Lower lobe of right lung (tissue), 2 donors: Measurements from ENCODE around the gene TOP2A. TPM values are rescaled to one million over a fixed set of nuclear protein-coding genes. Genes with fewer than 3 reads are reported as not detected.

Experiments used
- ATAC-seq, 2 donors: fragments of 200-7000 bp; cut with Tn5 transposase; one replicate each; pipeline ENCODE4 v1.9.1; 2020 to 2022; ENCODE audit warnings: mild to moderate bottlenecking in 2 of 2, moderate library complexity in 2 of 2
- DNase-seq: peaks from one replicate; pipeline ENCODE4 v3.0.0-alpha.2; 2020
- H3K27ac ChIP-seq: fragments of 200-600 bp; one replicate; pipeline ENCODE4 v1.8.0; 2022
- H3K27me3 ChIP-seq: fragments of 200-600 bp; one replicate; pipeline ENCODE4 v1.8.0; 2022; ENCODE audit warnings: low read depth
- H3K36me3 ChIP-seq: fragments of 200-600 bp; one replicate; pipeline ENCODE4 v1.8.0; 2022; ENCODE audit warnings: mild to moderate bottlenecking
- H3K4me1 ChIP-seq: fragments of 200-600 bp; one replicate; pipeline ENCODE4 v1.8.0; 2022
- H3K4me3 ChIP-seq: fragments of 200-600 bp; one replicate; pipeline ENCODE4 v1.8.0; 2022; ENCODE audit warnings: mild to moderate bottlenecking
- H3K9me3 ChIP-seq: fragments of 200-600 bp; one replicate; pipeline ENCODE4 v1.8.0; 2022
- CTCF ChIP-seq: fragments of 200-600 bp; IDR thresholded peaks from one replicate; pipeline ENCODE4 v1.8.0; 2022; ENCODE audit warnings: antibody characterized with exemption, mild to moderate bottlenecking
- intact Hi-C: fragments of 100-400 bp; cut with DNase I; formaldehyde crosslinking; loops from one replicate; pipeline ENCODE4 v1.11.0; 2022
- total RNA-seq: library from RNA; stranded (reverse); fragmentation: NEBNext Ultra II Directional; extraction: Animal tissue kit (Norgen Biotek cat#: 25700); gene quantifications from one replicate; pipeline ENCODE4 v1.2.1, GENCODE V29; 2021
- donor health status: DM: no; HTN: yes; CAD: no; lungs with severe emphysema.

TOP2A gene
- total RNA-seq, 1 donor from 2014 or later = 6.7 TPM

- ATAC-seq (no peak), DNase-seq (no peak)
- no peak overlapping the region for H3K4me3 ChIP-seq
- intact Hi-C loops = no loop called here
- H3K36me3 ChIP-seq = peaks cover 8% of the 10 kb centered on the region
- no peaks in the 10 kb centered on the region for H3K9me3 ChIP-seq
- no peak for TF ChIP-seq CTCF
- H3K27me3 ChIP-seq = no peaks in the 10 kb centered on the region
- peaks cover 35% of the 10 kb centered on the region for H3K4me1 ChIP-seq
- no peak overlapping the region for H3K27ac ChIP-seq
Observed at GRCh38 chr17:40361063-40361924, 56.4 kb downstream of the TOP2A start.

- DNase-seq (peak; percentile 37), ATAC-seq (no peak)
- TF ChIP-seq CTCF = no peak
- H3K27me3 ChIP-seq = no peaks in the 10 kb centered on the region
- H3K36me3 ChIP-seq = peaks cover 20% of the 10 kb centered on the region
- intact Hi-C loops = no loop called here
- no peak overlapping the region for H3K27ac ChIP-seq
- peaks cover 42% of the 10 kb centered on the region for H3K4me1 ChIP-seq
- no peak overlapping the region for H3K4me3 ChIP-seq
- H3K9me3 ChIP-seq = no peaks in the 10 kb centered on the region
Observed at GRCh38 chr17:40360091-40360490, 57.6 kb downstream of the TOP2A start.

GRCh38 chr17:40358323-40359038, 59.2 kb downstream of the TOP2A start:
- DNase-seq (peak; percentile 94), ATAC-seq (peak; percentile 79 to 80)
- Histone ChIP-seq H3K36me3 (peaks cover 36% of the 10 kb centered on the region), H3K4me1 (peaks cover 41% of the 10 kb centered on the region), H3K9me3 (no peaks in the 10 kb centered on the region), H3K27ac (peak overlapping the region; percentile 0), H3K4me3 (no peak overlapping the region), H3K27me3 (no peaks in the 10 kb centered on the region)
- TF ChIP-seq CTCF = peak; percentile 99
- intact Hi-C loops = loop anchor here (5.0 kb wide), 1 partner anchor 56 kb away; no protein-coding TSS in a partner anchor

- Histone ChIP-seq H3K36me3 (peaks cover 48% of the 10 kb centered on the region), H3K9me3 (no peaks in the 10 kb centered on the region), H3K4me1 (peaks cover 48% of the 10 kb centered on the region), H3K4me3 (no peak overlapping the region), H3K27me3 (no peaks in the 10 kb centered on the region), H3K27ac (peak overlapping the region; percentile 0)
- peak; percentile 43 for DNase-seq
- ATAC-seq = peak in 1 of 2 donors; percentile 2
- TF ChIP-seq CTCF = no peak
- intact Hi-C loops = loop anchor here (5.0 kb wide), 1 partner anchor 55 kb away; no protein-coding TSS in a partner anchor
Observed at GRCh38 chr17:40356990-40357881, 60.5 kb downstream of the TOP2A start.
